K562 (cell line): ENCODE measurements around the gene MRPL2. TPM values are rescaled to one million over a fixed set of nuclear protein-coding genes. Genes with fewer than 3 reads are reported as not detected.

ENCODE experiments used
- ARID3B ChIP-seq: fragments of 250-450 bp; sonication (Bioruptor Pico); IDR thresholded peaks from 2 replicates; pipeline ENCODE4 v1.4.0; 2020; ENCODE audit warnings: borderline replicate concordance
- CBX1 ChIP-seq: sonication (generic); IDR thresholded peaks from 2 replicates; pipeline ENCODE4 v1.6.1; 2016; ENCODE audit warnings: antibody characterized with exemption, low read depth, mild to moderate bottlenecking
- COPS2 ChIP-seq: fragments of 450-650 bp; conservative IDR thresholded peaks from 2 replicates; pipeline ENCODE4 v1.6.1; 2016; ENCODE audit warnings: mild to moderate bottlenecking, moderate library complexity
- CREB3L1 ChIP-seq: fragments of 450-650 bp; IDR thresholded peaks from 2 replicates; pipeline ENCODE4 v1.6.1; 2014; ENCODE audit warnings: low read depth, mild to moderate bottlenecking, moderate library complexity, borderline replicate concordance
- DPF2 ChIP-seq: fragments of 450-650 bp; IDR thresholded peaks from 2 replicates; pipeline ENCODE4 v1.6.1; 2016
- HBP1 ChIP-seq: fragments of 450-650 bp; formaldehyde crosslinking; IDR thresholded peaks from 2 replicates; pipeline ENCODE4 v1.4.0; 2022; ENCODE audit warnings: missing genetic modification characterization
- HDAC2 ChIP-seq: fragments of 450-650 bp; IDR thresholded peaks from 2 replicates; pipeline ENCODE4 v1.6.1; 2016; ENCODE audit warnings: mild to moderate bottlenecking
- KHSRP ChIP-seq: fragments of 450-650 bp; IDR thresholded peaks from 2 replicates; pipeline ENCODE4 v1.6.1; 2017
- MCM3 ChIP-seq: fragments of 450-650 bp; IDR thresholded peaks from 2 replicates; pipeline ENCODE4 v1.6.1; 2016
- NCOR1 ChIP-seq: fragments of 450-650 bp; IDR thresholded peaks from 2 replicates; pipeline ENCODE4 v1.6.1; 2016; ENCODE audit warnings: mild to moderate bottlenecking, moderate library complexity
- NFATC3 ChIP-seq: fragments of 450-650 bp; IDR thresholded peaks from 2 replicates; pipeline ENCODE4 v1.6.1; 2017; ENCODE audit warnings: mild to moderate bottlenecking
- NFIC ChIP-seq: fragments of 450-650 bp; IDR thresholded peaks from 2 replicates; pipeline ENCODE4 v1.6.1; 2017; ENCODE audit warnings: mild to moderate bottlenecking, inconsistent platforms
- PREB ChIP-seq: sonication (generic); formaldehyde crosslinking; IDR thresholded peaks from 2 replicates; pipeline ENCODE4 v1.8.1; 2023; ENCODE audit warnings: mild to moderate bottlenecking, missing genetic modification reagents
- THRAP3 ChIP-seq: fragments of 450-650 bp; IDR thresholded peaks from 2 replicates; pipeline ENCODE4 v1.6.1; 2016; ENCODE audit warnings: mild to moderate bottlenecking, inconsistent platforms, borderline replicate concordance
- ZBTB1 ChIP-seq: sonication (generic); formaldehyde crosslinking; IDR thresholded peaks from 2 replicates; pipeline ENCODE4 v1.8.1; 2023; ENCODE audit warnings: missing genetic modification reagents, low read depth, mild to moderate bottlenecking, borderline replicate concordance
- ZEB2 ChIP-seq: fragments of 450-650 bp; IDR thresholded peaks from 2 replicates; pipeline ENCODE4 v1.6.1; 2016
- ZNF140 ChIP-seq: fragments of 250-450 bp; sonication (Bioruptor Pico); IDR thresholded peaks from 2 replicates; pipeline ENCODE4 v1.8.0; 2021; ENCODE audit warnings: moderate library complexity, mild to moderate bottlenecking, inconsistent platforms
- ZNF23 ChIP-seq: fragments of 250-450 bp; sonication (Bioruptor Pico); IDR thresholded peaks from 2 replicates; pipeline ENCODE4 v1.4.0; 2020; ENCODE audit warnings: mild to moderate bottlenecking
- ZNF324 ChIP-seq: fragments of 250-450 bp; sonication (Bioruptor Pico); IDR thresholded peaks from 2 replicates; pipeline ENCODE4 v1.4.0; 2020; ENCODE audit warnings: mild to moderate bottlenecking
- ZNF668 ChIP-seq: fragments of 250-450 bp; sonication (Bioruptor Pico); IDR thresholded peaks from 2 replicates; pipeline ENCODE4 v1.8.0; 2022; ENCODE audit warnings: mild to moderate bottlenecking, inconsistent platforms
- ZNF830 ChIP-seq: fragments of 250-450 bp; sonication (Bioruptor Pico); IDR thresholded peaks from 2 replicates; pipeline ENCODE4 v1.5.0; 2021; ENCODE audit warnings: mild to moderate bottlenecking
- polyA plus RNA-seq, 8 experiments: library from polyadenylated mRNA; depleted of rRNA in 4 of 8; stranded (reverse) in 5 of 8; unstranded in 3 of 8; fragments of >200 nt; fragmentation: Nextera tagmentation in 2 of 8; fragmentation: Illumina TruSeq in 1 of 8; extraction: Ambion mirVana in 2 of 8; extraction: Trizol in 1 of 8; gene quantifications; 2 replicates each; pipeline versions ENCODE4 v1.2.1 to v1.2.3, GENCODE V29; 2011 to 2014; ENCODE audit warnings: inconsistent platforms in 1 of 8, missing spikeins in 1 of 8
- total RNA-seq, 7 experiments: library from RNA; depleted of rRNA in 6 of 7; stranded (reverse); fragments of >200 nt in 6 of 7; fragmentation: Illumina TruSeq in 2 of 7; extraction: Trizol in 2 of 7; gene quantifications; 2 replicates each; pipeline versions ENCODE4 v1.2.1 to v1.2.3, GENCODE V29; 2011 to 2021; ENCODE audit warnings: low replicate concordance in 1 of 7
- TF ChIP-seq, protein P1 (sequence below): fragments of 450-650 bp; formaldehyde crosslinking; conservative IDR thresholded peaks from 2 replicates; pipeline ENCODE4 v1.4.0; 2022; ENCODE audit warnings: mild to moderate bottlenecking, missing genetic modification characterization
- TF ChIP-seq, protein P2 (sequence below): fragments of 450-650 bp; formaldehyde crosslinking; IDR thresholded peaks from 2 replicates; pipeline ENCODE4 v1.4.0; 2020; ENCODE audit warnings: mild to moderate bottlenecking, mixed read lengths

MRPL2 gene
- total and polyA plus RNA-seq, 9 of the 15 experiments (the other 6 are each of a cell fraction or from before 2014, with no cell fraction given), result 63.1 to 262 (median 121) TPM

GRCh38 chr6:43014434-43014909 is 44.8 kb downstream of the MRPL2 start (continued):
- TF ChIP-seq NCOR1 (peak; percentile 55; the same call in 1 of the 2 replicates), CREB3L1 (no peak), NFATC3 (no peak), NFIC (peak; percentile 45; the same call in 1 of the 2 replicates), KHSRP (no peak), ZBTB1 (CRISPR knock-in tag) (0 out of 2 replicates have a peak, but pooled peaks have one; percentile 29), HBP1 (peak; percentile 86), HDAC2 (no peak), ARID3B (no peak), ZNF668 (CRISPR knock-in tag) (no peak), ZNF140 (no peak), CBX1 (no peak), ZNF23 (no peak), THRAP3 (0 out of 2 replicates have a peak, but pooled peaks have one; percentile 88), COPS2 (no peak), ZEB2 (0 out of 2 replicates have a peak, but pooled peaks have one; percentile 46), MCM3 (no peak), ZNF324 (CRISPR knock-in tag) (no peak), ZNF830 (CRISPR knock-in tag) (no peak), DPF2 (peak; percentile 52; the same call in 1 of the 2 replicates), PREB (CRISPR knock-in tag) (no peak)
- TF ChIP-seq, protein P1, sequence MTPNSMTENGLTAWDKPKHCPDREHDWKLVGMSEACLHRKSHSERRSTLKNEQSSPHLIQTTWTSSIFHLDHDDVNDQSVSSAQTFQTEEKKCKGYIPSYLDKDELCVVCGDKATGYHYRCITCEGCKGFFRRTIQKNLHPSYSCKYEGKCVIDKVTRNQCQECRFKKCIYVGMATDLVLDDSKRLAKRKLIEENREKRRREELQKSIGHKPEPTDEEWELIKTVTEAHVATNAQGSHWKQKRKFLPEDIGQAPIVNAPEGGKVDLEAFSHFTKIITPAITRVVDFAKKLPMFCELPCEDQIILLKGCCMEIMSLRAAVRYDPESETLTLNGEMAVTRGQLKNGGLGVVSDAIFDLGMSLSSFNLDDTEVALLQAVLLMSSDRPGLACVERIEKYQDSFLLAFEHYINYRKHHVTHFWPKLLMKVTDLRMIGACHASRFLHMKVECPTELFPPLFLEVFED (CRISPR knock-in tag), result peak; percentile 82; the same call in 1 of the 2 replicates
- TF ChIP-seq, protein P2, sequence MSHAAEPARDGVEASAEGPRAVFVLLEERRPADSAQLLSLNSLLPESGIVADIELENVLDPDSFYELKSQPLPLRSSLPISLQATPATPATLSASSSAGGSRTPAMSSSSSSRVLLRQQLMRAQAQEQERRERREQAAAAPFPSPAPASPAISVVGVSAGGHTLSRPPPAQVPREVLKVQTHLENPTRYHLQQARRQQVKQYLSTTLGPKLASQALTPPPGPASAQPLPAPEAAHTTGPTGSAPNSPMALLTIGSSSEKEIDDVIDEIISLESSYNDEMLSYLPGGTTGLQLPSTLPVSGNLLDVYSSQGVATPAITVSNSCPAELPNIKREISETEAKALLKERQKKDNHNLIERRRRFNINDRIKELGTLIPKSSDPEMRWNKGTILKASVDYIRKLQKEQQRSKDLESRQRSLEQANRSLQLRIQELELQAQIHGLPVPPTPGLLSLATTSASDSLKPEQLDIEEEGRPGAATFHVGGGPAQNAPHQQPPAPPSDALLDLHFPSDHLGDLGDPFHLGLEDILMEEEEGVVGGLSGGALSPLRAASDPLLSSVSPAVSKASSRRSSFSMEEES (CRISPR knock-in tag), result no peak
